ENCODE results near the gene ADGRE2. TPM values are rescaled to one million over a fixed set of nuclear protein-coding genes. Genes with fewer than 3 reads are reported as not detected.

Gene ADGRE2
- total RNA-seq, 2 donors from 2014 or later: 0.07 TPM

DNA sequence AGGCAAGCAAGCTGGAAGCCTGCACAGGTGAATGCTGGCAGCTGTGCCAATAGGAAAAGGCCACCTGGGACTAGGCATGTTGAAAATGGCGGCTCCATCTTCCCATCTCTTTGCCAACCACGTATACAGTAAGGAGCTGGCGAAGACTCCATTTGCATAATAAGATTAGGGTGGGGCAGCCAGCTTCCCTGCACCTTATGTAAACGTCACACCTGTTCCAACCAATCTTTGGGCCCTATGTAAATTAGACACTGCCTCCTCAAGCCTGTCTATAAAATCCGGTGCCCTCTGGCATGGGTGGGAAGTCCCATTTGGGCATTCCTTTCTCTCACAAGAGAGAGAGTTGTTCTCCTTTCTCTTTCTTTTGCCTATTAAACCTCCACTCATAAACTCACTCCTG is 16.8 kb downstream of the ADGRE2 start:
- Mint-ChIP-seq H3K27me3 (ENCODE audit: insufficient read depth) (peaks cover 5% of the 10 kb centered on the region), H3K36me3 (ENCODE audit: low read depth) (no peaks in the 10 kb centered on the region), H3K4me1 (no peaks in the 10 kb centered on the region), H3K27ac (no peak overlapping the region), H3K4me3 (no peak overlapping the region), H3K9me3 (peaks cover 32% of the 10 kb centered on the region)
- DNase-seq: no peak
- no peaks in the 10 kb centered on the region for H3K4me1 ChIP-seq (ENCODE audit: control insufficient read depth, insufficient read depth, low read length)
- WGBS, 2 experiments (ENCODE audit: insufficient coverage in 1 of 2, insufficient read length in 1 of 2): 44 to 59% methylated on average over 3 to 5 of the region's 5 CpGs
- TF ChIP-seq, protein P1, sequence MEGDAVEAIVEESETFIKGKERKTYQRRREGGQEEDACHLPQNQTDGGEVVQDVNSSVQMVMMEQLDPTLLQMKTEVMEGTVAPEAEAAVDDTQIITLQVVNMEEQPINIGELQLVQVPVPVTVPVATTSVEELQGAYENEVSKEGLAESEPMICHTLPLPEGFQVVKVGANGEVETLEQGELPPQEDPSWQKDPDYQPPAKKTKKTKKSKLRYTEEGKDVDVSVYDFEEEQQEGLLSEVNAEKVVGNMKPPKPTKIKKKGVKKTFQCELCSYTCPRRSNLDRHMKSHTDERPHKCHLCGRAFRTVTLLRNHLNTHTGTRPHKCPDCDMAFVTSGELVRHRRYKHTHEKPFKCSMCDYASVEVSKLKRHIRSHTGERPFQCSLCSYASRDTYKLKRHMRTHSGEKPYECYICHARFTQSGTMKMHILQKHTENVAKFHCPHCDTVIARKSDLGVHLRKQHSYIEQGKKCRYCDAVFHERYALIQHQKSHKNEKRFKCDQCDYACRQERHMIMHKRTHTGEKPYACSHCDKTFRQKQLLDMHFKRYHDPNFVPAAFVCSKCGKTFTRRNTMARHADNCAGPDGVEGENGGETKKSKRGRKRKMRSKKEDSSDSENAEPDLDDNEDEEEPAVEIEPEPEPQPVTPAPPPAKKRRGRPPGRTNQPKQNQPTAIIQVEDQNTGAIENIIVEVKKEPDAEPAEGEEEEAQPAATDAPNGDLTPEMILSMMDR (conservative IDR thresholded peaks at IDR 0.05): no peak
- no peak overlapping the region for H3K27ac ChIP-seq (ENCODE audit: low read depth, low read length)
- H3K36me3 ChIP-seq (ENCODE audit: control insufficient read depth, insufficient read depth, low read length): no peaks in the 10 kb centered on the region
- peaks cover 30% of the 10 kb centered on the region for H3K9me3 ChIP-seq (ENCODE audit: control insufficient read depth, low read length)
- H3K4me3 ChIP-seq (ENCODE audit: low read length): no peak overlapping the region
- no peaks in the 10 kb centered on the region for H3K27me3 ChIP-seq (ENCODE audit: control insufficient read depth, insufficient read depth, low read length, poor library complexity, severe bottlenecking)
- H3K9ac ChIP-seq (ENCODE audit: extremely low read depth, low read length, poor library complexity, severe bottlenecking): no peak overlapping the region

DNA sequence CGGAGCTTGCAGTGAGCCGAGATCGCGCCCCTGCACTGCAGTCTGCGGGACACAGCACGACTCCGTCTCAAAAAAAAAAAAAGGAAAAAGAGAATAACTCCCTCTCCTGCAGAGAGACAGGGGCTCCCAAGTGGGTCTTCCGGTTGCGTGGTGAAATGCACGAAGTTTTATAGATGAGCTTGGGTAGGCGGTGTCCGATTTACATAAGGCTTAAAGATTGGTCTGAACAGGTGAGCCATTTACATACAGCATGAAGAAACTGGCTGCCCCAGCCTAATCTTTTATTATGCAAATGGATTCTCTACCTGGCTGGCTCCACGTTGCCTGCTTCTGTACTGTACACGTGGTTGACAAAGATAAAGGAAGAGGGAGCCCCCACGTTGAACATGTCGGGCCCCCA is 19.5 kb downstream of the ADGRE2 start:
- Mint-ChIP-seq H3K4me1 (no peaks in the 10 kb centered on the region), H3K36me3 (ENCODE audit: low read depth) (no peaks in the 10 kb centered on the region), H3K27me3 (ENCODE audit: insufficient read depth) (peaks cover 3% of the 10 kb centered on the region), H3K4me3 (peak overlapping the region; percentile 45), H3K9me3 (peaks cover 22% of the 10 kb centered on the region), H3K27ac (no peak overlapping the region)
- TF ChIP-seq, protein P1 (conservative IDR thresholded peaks at IDR 0.05): no peak
- DNase-seq: peak; percentile 71
- Histone ChIP-seq H3K4me3 (ENCODE audit: low read length) (no peak overlapping the region), H3K9ac (ENCODE audit: extremely low read depth, low read length, poor library complexity, severe bottlenecking) (no peak overlapping the region), H3K27ac (ENCODE audit: low read depth, low read length) (no peak overlapping the region), H3K36me3 (ENCODE audit: control insufficient read depth, insufficient read depth, low read length) (no peaks in the 10 kb centered on the region), H3K4me1 (ENCODE audit: control insufficient read depth, insufficient read depth, low read length) (no peaks in the 10 kb centered on the region), H3K9me3 (ENCODE audit: control insufficient read depth, low read length) (peaks cover 40% of the 10 kb centered on the region), H3K27me3 (ENCODE audit: control insufficient read depth, insufficient read depth, low read length, poor library complexity, severe bottlenecking) (no peaks in the 10 kb centered on the region)
- 39 to 69% methylated on average over 9 to 16 of the region's 16 CpGs for WGBS, 2 experiments (ENCODE audit: insufficient coverage in 1 of 2, insufficient read length in 1 of 2)

DNA sequence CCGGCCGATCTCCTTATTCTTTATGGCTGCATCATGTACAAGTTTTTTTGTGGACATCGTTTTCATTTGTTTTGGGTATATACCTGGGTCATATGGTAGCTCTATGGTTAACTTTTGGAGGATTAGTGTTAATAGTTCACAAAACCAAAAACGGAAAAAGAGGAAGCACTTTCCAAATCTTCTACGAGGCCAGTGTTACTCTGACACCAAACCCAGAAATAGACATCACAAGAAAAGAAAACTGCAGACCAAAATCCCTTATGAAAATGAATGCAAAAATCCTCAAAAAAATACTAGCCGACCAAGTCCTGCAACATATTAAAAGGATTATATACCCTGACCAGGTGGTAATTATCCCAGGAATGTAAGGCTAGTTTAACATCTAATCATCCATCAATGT is 29.8 kb downstream of the ADGRE2 start:
- TF ChIP-seq, protein P1 (conservative IDR thresholded peaks at IDR 0.05): no peak
- H3K4me1 Mint-ChIP-seq: no peaks in the 10 kb centered on the region
- no peak for DNase-seq
- H3K9me3 Mint-ChIP-seq: peaks cover 32% of the 10 kb centered on the region
- no peaks in the 10 kb centered on the region for H3K27me3 ChIP-seq (ENCODE audit: control insufficient read depth, insufficient read depth, low read length, poor library complexity, severe bottlenecking)
- no peak overlapping the region for H3K27ac ChIP-seq (ENCODE audit: low read depth, low read length)
- 74 to 75% methylated on average over 4 to 5 of the region's 6 CpGs for WGBS, 2 experiments (ENCODE audit: insufficient coverage in 1 of 2, insufficient read length in 1 of 2)
- H3K36me3 ChIP-seq (ENCODE audit: control insufficient read depth, insufficient read depth, low read length): no peaks in the 10 kb centered on the region
- H3K27ac Mint-ChIP-seq: no peak overlapping the region
- no peak overlapping the region for H3K4me3 ChIP-seq (ENCODE audit: low read length)
- no peak overlapping the region for H3K4me3 Mint-ChIP-seq
- no peaks in the 10 kb centered on the region for H3K27me3 Mint-ChIP-seq (ENCODE audit: insufficient read depth)
- H3K4me1 ChIP-seq (ENCODE audit: control insufficient read depth, insufficient read depth, low read length): no peaks in the 10 kb centered on the region
- H3K36me3 Mint-ChIP-seq (ENCODE audit: low read depth): no peaks in the 10 kb centered on the region
- H3K9me3 ChIP-seq (ENCODE audit: control insufficient read depth, low read length): peaks cover 16% of the 10 kb centered on the region
- no peak overlapping the region for H3K9ac ChIP-seq (ENCODE audit: extremely low read depth, low read length, poor library complexity, severe bottlenecking)

Measured in endodermal cell (in vitro differentiated cells).